ENCODE data around the gene KCNN3.
A peak's percentile ranks its signal among the peaks of the same experiment; 100 is the strongest.

KCNN3 gene

GRCh38 chr1:154769193-154769895 lies 100.7 kb downstream of the KCNN3 start:
- DNase-seq = no peak

- no peak for DNase-seq
Measured at GRCh38 chr1:154768456-154769125, 101.5 kb downstream of the KCNN3 start.

- DNase-seq = no peak
Measured at GRCh38 chr1:154767315-154768240, 102.5 kb downstream of the KCNN3 start.

GRCh38 chr1:154765970-154766369 lies 104.1 kb downstream of the KCNN3 start:
- DNase-seq = no peak

GRCh38 chr1:154764773-154765172 lies 105.3 kb downstream of the KCNN3 start:
- DNase-seq = no peak

- no peak for DNase-seq
Measured at GRCh38 chr1:154764181-154764580, 105.9 kb downstream of the KCNN3 start.

GRCh38 chr1:154760469-154760933 lies 109.6 kb downstream of the KCNN3 start:
- peak; percentile 90 for DNase-seq

- DNase-seq = no peak
Measured at GRCh38 chr1:154759793-154760192, 110.3 kb downstream of the KCNN3 start.

GRCh38 chr1:154759196-154759595 lies 110.9 kb downstream of the KCNN3 start:
- peak; percentile 70 for DNase-seq

GRCh38 chr1:154758346-154758745 lies 111.7 kb downstream of the KCNN3 start:
- DNase-seq = no peak

GRCh38 chr1:154756793-154757548 lies 113.1 kb downstream of the KCNN3 start:
- DNase-seq = no peak

GRCh38 chr1:154755858-154756730 lies 114.0 kb downstream of the KCNN3 start:
- DNase-seq = no peak

- no peak for DNase-seq
Measured at GRCh38 chr1:154753426-154753825, 116.7 kb downstream of the KCNN3 start.

- no peak for DNase-seq
Measured at GRCh38 chr1:154752273-154753030, 117.6 kb downstream of the KCNN3 start.

- DNase-seq = no peak
Measured at GRCh38 chr1:154751690-154752089, 118.4 kb downstream of the KCNN3 start.

- no peak for DNase-seq
Measured at GRCh38 chr1:154750681-154751665, 119.1 kb downstream of the KCNN3 start.

- DNase-seq = no peak
Measured at GRCh38 chr1:154749078-154749760, 120.9 kb downstream of the KCNN3 start.

GRCh38 chr1:154748405-154748775 lies 121.7 kb downstream of the KCNN3 start:
- DNase-seq = no peak

Measured in activated CD8-positive, alpha-beta memory T cell treated with anti-CD3 and anti-CD28 coated beads, Interleukin-2, amount 50 U/mL, for 4 hours (primary cell).